Measurements from ENCODE around the gene LIN52.
A peak's percentile ranks its signal among the peaks of the same experiment; 100 is the strongest.

The LIN52 gene

DNA sequence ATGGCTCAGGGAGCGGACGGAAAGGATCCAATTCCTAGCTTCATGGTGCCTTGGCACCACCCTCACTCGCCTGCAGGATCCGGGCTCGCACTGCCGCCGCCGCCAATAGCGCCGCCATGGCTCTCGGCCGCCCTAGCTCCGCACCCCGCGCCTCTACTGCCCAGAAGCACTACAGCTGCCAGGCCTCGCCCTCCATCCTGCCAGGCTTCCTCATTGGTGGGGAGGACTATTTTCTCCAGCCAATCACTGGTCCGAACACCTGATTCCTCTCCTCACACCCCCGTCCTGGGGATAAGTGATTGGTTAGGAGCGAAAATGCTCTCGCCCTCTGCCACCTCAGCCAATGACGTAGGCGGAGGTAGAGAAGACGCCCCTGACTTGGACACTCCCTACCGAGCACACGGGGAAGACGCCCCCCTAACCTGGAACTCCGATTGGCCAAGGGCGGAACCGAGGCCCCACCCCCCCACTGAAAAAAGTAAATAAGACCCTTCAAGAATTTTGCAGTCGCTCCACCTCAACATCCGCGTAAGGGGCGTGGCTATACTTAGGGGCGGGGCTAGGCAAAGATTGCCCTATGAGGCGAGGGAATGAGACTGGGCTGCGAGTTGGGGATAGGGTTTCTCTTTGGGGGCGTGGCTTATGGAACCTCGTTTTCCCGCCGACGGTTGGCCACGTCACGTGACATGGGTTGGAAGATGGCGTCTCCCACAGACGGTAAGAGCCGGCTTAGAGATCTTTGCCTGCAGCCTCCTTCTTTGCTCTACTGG is at the start of gene LIN52, which contains the start of gene ALDH6A1:
Gene LIN52 (plus strand): TSS at position 680 of the 770 bp plus-strand sequence. CDS start 19 bp downstream, at position 699.
Gene ALDH6A1 (minus strand): TSS at position 177 of the 770 bp plus-strand sequence. CDS start 59 bp downstream, at position 118.
- peak; percentile 100 for DNase-seq (ENCODE audit: low read depth in 2 of 2, low spot score in 1 of 2)

- DNase-seq (ENCODE audit: low read depth in 2 of 2, low spot score in 1 of 2) = no peak
These were observed 49.2 kb upstream of the LIN52 start for GRCh38 chr14:74035556-74035955.

GRCh38 chr14:74038020-74038859 is 46.5 kb upstream of the LIN52 start:
- no peak for DNase-seq (ENCODE audit: low read depth in 2 of 2, low spot score in 1 of 2)

- DNase-seq (ENCODE audit: low read depth in 2 of 2, low spot score in 1 of 2) = no peak
These were observed 42.5 kb upstream of the LIN52 start for GRCh38 chr14:74042296-74042695.

GRCh38 chr14:74045522-74045921 is 39.2 kb upstream of the LIN52 start:
- no peak for DNase-seq (ENCODE audit: low read depth in 2 of 2, low spot score in 1 of 2)

GRCh38 chr14:74048281-74048680 is 36.5 kb upstream of the LIN52 start:
- no peak for DNase-seq (ENCODE audit: low read depth in 2 of 2, low spot score in 1 of 2)

- no peak for DNase-seq (ENCODE audit: low read depth in 2 of 2, low spot score in 1 of 2)
These were observed 34.8 kb upstream of the LIN52 start for GRCh38 chr14:74049876-74050495.

DNA sequence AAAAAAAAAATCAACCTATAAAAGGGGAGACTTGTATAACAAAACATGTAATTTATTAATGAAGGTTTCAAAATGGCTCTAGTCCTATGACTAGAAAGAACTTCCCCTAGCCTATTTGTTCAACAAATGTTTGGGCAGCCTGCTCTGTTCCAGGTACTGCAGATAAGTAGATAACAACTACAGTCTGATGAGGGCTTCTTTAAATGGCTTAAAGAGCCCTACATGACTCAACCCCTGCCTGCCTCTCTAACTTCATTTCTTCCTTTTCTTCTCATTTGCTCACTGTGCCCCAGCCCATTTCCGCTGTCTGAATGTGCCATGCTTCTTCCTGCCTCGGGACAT is 22.0 kb upstream of the LIN52 start:
- no peak for DNase-seq (ENCODE audit: low read depth in 2 of 2, low spot score in 1 of 2)

DNA sequence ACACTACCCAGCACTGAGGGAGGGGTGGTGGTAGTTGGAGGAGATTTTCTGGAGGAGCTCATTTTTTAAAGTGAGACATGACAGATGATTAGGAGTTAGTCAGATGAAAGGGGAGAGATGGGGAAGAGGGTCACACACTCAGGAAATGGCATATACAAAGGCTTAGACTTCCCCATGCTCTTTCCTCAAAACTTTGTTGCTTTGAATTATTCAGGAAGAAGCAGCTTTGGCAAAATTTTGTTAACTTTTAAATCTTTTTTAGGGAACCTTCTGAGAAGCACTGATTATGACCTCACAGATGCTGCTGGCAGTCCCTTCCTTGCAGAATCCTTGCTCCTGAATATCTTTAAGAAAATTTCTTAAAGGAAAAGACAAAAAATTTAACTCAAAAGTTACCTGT is 20.3 kb upstream of the LIN52 start:
- no peak for DNase-seq (ENCODE audit: low read depth in 2 of 2, low spot score in 1 of 2)

DNA sequence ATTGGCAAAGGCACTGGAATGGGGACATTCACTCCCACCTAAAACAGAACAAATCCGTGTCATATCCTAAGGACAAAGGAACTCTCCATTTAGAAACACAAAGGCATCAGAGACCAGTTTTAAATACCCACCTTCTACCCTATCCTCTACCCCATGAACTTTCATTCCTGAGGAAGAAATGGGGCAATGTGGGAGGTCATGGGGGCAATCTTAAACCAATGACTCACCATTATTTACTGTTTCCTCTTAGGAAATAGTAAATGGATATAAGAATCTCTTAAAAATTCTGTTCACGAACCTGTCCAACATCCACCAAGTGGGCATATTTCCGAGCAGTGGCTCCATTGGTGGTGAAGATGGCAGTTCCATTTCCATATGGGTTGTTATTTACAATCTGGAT is 19.9 kb upstream of the LIN52 start:
- no peak for DNase-seq (ENCODE audit: low read depth in 2 of 2, low spot score in 1 of 2)

DNA sequence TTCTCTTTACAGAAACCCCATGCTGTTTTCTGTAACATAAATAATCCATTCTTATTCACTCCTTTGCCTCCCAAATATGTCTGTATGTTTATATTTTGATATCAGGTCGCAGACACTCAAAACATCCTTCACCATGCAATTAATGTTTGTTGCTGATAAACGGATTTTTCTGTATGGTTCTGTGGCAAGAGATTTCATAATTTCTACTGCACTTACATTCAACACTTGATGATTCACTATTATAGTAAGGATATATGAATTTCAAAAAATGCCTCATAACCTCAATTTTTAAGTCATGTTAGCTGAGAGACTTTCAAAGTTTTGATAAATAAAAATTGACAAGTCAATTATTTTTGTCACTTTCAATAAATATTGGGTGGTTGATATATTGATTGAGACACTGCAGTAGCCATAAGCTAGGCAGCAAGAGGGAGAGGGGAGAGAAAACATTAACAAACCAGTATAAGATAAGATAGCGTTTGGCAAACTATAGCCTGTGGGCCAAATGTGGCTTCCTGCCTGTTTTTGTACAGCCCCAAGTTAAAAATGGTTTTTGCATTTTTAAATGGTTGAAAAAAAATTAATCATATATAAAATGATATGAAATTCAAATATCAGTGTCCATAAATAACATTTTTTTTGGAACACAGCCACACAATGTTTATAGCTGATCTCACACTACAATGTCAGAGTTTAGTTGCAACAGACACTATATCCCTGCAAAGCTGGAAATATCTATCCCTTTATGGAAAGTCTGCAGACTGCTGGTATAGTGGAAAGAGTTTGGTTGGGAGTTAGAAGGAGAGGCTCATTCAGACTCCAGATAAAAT is 18.8 kb upstream of the LIN52 start:
- no peak for DNase-seq (ENCODE audit: low read depth in 2 of 2, low spot score in 1 of 2)

GRCh38 chr14:74077401-74077800 is 7.4 kb upstream of the LIN52 start:
- no peak for DNase-seq (ENCODE audit: low read depth in 2 of 2, low spot score in 1 of 2)

GRCh38 chr14:74080820-74081460 is 3.8 kb upstream of the LIN52 start:
- DNase-seq (ENCODE audit: low read depth in 2 of 2, low spot score in 1 of 2) = no peak

GRCh38 chr14:74081491-74081890 is 3.3 kb upstream of the LIN52 start:
- DNase-seq (ENCODE audit: low read depth in 2 of 2, low spot score in 1 of 2) = no peak

DNA sequence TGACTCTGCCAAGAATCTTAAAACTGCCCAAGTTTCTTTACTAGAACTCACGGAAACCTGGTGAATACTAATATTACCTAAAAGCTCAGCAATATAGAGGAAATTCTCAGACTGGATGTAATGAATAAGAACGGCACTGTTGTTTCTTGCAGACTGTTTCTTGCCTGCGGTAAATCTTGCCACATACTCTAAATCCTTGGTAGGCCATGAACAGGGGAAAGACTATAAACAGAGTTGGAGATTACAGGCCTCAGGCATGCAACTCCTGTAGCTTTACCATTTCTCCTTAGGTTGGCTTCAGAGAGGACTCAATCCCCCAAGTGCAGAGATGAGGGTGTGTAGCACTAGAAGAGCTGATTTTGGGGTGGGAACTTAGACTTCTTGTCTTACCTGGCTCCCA is 1.6 kb upstream of the LIN52 start:
- no peak for DNase-seq (ENCODE audit: low read depth in 2 of 2, low spot score in 1 of 2)

GRCh38 chr14:74083784-74084276 is 926 bp upstream of the LIN52 start:
- DNase-seq (ENCODE audit: low read depth in 2 of 2, low spot score in 1 of 2) = no peak

GRCh38 chr14:74085047-74085637 is 386 bp downstream of the LIN52 start:
- no peak for DNase-seq (ENCODE audit: low read depth in 2 of 2, low spot score in 1 of 2)

- DNase-seq (ENCODE audit: low read depth in 2 of 2, low spot score in 1 of 2) = no peak
These were observed 1.1 kb downstream of the LIN52 start for GRCh38 chr14:74085828-74086227.

DNA sequence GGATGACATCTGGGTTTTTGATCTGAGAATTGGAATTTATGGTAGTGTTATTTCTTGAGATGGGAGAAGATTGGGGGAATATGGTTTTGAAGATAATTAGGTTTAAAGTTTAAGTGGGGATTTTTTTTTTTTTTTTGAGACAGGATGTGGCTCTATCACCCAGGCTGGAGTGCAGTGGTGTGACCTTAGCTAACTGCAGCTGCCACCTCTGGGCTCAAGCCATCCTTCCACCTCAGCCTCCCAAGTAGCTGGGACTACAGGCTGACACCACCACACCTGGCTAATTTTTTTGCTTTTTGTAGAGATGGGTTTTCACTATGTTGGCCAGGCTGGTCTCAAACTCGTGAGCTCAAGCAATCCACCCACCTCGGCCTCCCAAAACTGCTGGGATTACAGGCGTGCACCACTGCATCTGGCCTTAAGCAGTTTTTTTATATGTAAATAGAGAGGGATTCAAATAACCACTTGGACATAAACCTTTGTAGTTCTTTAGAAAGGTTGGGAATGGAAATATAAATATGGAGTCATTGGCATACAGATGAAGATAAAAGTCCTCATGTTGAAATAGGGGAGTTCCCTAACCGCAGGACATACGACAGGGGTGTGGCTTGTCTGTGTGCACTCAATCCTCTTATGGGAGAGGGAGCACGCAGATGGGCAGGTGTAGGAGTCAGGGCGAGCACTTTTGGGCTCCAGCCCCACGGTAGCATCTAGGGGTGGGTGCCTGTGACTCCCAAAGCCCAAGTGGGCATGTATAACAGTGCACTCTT is 4.7 kb downstream of the LIN52 start:
- no peak for DNase-seq (ENCODE audit: low read depth in 2 of 2, low spot score in 1 of 2)
